Upper lobe of left lung (tissue), 4 donors: Measurements from ENCODE around the gene PGBD5.

Experiments
- EP300 ChIP-seq, 4 donors: sonication (generic); formaldehyde crosslinking; IDR thresholded peaks; one replicate each; pipeline ENCODE4 v1.5.1; 2017; ENCODE audit warnings: antibody characterized with exemption in 4 of 4, control low read depth in 2 of 4
- POLR2A ChIP-seq, 4 donors: fragments of 450-650 bp; IDR thresholded peaks; one replicate each; pipeline ENCODE4 v1.5.1; 2016 to 2017; ENCODE audit warnings: antibody characterized with exemption in 4 of 4, mild to moderate bottlenecking in 2 of 4
- POLR2AphosphoS5 ChIP-seq, 2 donors: sonication (generic); formaldehyde crosslinking; IDR thresholded peaks; one replicate each; pipeline ENCODE4 v1.5.1; 2017; ENCODE audit warnings: antibody characterized with exemption in 2 of 2
- TF ChIP-seq, protein P1 (sequence below), 6 experiments: fragments of 450-650 bp in 4 of 6; fragments of 200-600 bp in 2 of 6; sonication (generic) in 2 of 6; IDR thresholded peaks; one replicate each; pipeline ENCODE4 v1.5.1; 2016 to 2019; ENCODE audit warnings: antibody characterized with exemption in 6 of 6

- TF ChIP-seq, protein P1, sequence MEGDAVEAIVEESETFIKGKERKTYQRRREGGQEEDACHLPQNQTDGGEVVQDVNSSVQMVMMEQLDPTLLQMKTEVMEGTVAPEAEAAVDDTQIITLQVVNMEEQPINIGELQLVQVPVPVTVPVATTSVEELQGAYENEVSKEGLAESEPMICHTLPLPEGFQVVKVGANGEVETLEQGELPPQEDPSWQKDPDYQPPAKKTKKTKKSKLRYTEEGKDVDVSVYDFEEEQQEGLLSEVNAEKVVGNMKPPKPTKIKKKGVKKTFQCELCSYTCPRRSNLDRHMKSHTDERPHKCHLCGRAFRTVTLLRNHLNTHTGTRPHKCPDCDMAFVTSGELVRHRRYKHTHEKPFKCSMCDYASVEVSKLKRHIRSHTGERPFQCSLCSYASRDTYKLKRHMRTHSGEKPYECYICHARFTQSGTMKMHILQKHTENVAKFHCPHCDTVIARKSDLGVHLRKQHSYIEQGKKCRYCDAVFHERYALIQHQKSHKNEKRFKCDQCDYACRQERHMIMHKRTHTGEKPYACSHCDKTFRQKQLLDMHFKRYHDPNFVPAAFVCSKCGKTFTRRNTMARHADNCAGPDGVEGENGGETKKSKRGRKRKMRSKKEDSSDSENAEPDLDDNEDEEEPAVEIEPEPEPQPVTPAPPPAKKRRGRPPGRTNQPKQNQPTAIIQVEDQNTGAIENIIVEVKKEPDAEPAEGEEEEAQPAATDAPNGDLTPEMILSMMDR (IDR thresholded peaks at IDR 0.05), result no peak
- TF ChIP-seq POLR2A (IDR thresholded peaks at IDR 0.05) (no peak), POLR2AphosphoS5 (IDR thresholded peaks at IDR 0.05) (no peak), EP300 (IDR thresholded peaks at IDR 0.05) (no peak)
Measured at GRCh38 chr1:230377324-230377723, 48.8 kb downstream of the PGBD5 start.
